ENCODE results near the gene SMAD7. TPM values are rescaled to one million over a fixed set of nuclear protein-coding genes. Genes with fewer than 3 reads are reported as not detected.

The SMAD7 gene
- total RNA-seq, 2 experiments from 2014 or later: 244 to 254 TPM

GRCh38 chr18:48961547-48961946, 10.8 kb upstream of the SMAD7 start:
- H3K27ac Mint-ChIP-seq: no peak overlapping the region
- no peak for DNase-seq
- H3K9me3 ChIP-seq (ENCODE audit: control insufficient read depth in 1 of 2, insufficient read depth in 1 of 2, low read length in 2 of 2): no peaks in the 10 kb centered on the region
- no peaks in the 10 kb centered on the region for H3K36me3 Mint-ChIP-seq (ENCODE audit: low read depth)
- ChIA-PET CTCF (interaction anchor here (0.7 kb wide), 1 partner anchor 15 kb away, joined by 3 read pairs; no protein-coding TSS in a partner anchor), POLR2A (no interaction called here)
- no peaks in the 10 kb centered on the region for H3K27me3 Mint-ChIP-seq
- no peak for TF ChIP-seq CTCF (IDR thresholded peaks at IDR 0.05)
- no peaks in the 10 kb centered on the region for H3K4me1 Mint-ChIP-seq (ENCODE audit: low read depth)
- no peak overlapping the region for H3K27ac ChIP-seq (ENCODE audit: low read depth in 1 of 2, low read length in 2 of 2)
- intact Hi-C loops (cut with DNase I, micrococcal nuclease): no loop called here
- no peaks in the 10 kb centered on the region for H3K36me3 ChIP-seq (ENCODE audit: insufficient read depth, low read length)
- H3K4me3 Mint-ChIP-seq: no peak overlapping the region
- ATAC-seq (ENCODE audit: poor library complexity): no peak
- no peaks in the 10 kb centered on the region for H3K27me3 ChIP-seq (ENCODE audit: control insufficient read depth in 1 of 2, insufficient read depth in 2 of 2, low read length in 2 of 2)
- no peaks in the 10 kb centered on the region for H3K9me3 Mint-ChIP-seq
- H3K4me1 ChIP-seq (ENCODE audit: insufficient read depth, low read length): peaks cover 5% of the 10 kb centered on the region
- H3K4me3 ChIP-seq (ENCODE audit: low read length): no peak overlapping the region

GRCh38 chr18:48959921-48960920, 9.5 kb upstream of the SMAD7 start:
- ChIA-PET CTCF (no interaction called here), POLR2A (no interaction called here)
- no peak overlapping the region for H3K4me3 Mint-ChIP-seq
- no peak for TF ChIP-seq CTCF (IDR thresholded peaks at IDR 0.05)
- ATAC-seq (ENCODE audit: poor library complexity) (no peak), DNase-seq (no peak)
- H3K27ac Mint-ChIP-seq: no peak overlapping the region
- H3K36me3 ChIP-seq (ENCODE audit: insufficient read depth, low read length): no peaks in the 10 kb centered on the region
- H3K4me1 Mint-ChIP-seq (ENCODE audit: low read depth): peaks cover 13% of the 10 kb centered on the region
- no peaks in the 10 kb centered on the region for H3K9me3 Mint-ChIP-seq
- no peaks in the 10 kb centered on the region for H3K9me3 ChIP-seq (ENCODE audit: control insufficient read depth in 1 of 2, insufficient read depth in 1 of 2, low read length in 2 of 2)
- peaks cover 16% of the 10 kb centered on the region for H3K4me1 ChIP-seq (ENCODE audit: insufficient read depth, low read length)
- no peak overlapping the region for H3K27ac ChIP-seq (ENCODE audit: low read depth in 1 of 2, low read length in 2 of 2)
- intact Hi-C loops (cut with DNase I, micrococcal nuclease): no loop called here
- H3K27me3 ChIP-seq (ENCODE audit: control insufficient read depth in 1 of 2, insufficient read depth in 2 of 2, low read length in 2 of 2): no peaks in the 10 kb centered on the region
- no peaks in the 10 kb centered on the region for H3K27me3 Mint-ChIP-seq
- H3K4me3 ChIP-seq (ENCODE audit: low read length): no peak overlapping the region
- no peaks in the 10 kb centered on the region for H3K36me3 Mint-ChIP-seq (ENCODE audit: low read depth)

GRCh38 chr18:48959551-48959920, 8.8 kb upstream of the SMAD7 start:
- Mint-ChIP-seq H3K4me1 (ENCODE audit: low read depth) (peaks cover 17% of the 10 kb centered on the region), H3K27ac (no peak overlapping the region), H3K27me3 (no peaks in the 10 kb centered on the region), H3K36me3 (ENCODE audit: low read depth) (no peaks in the 10 kb centered on the region), H3K4me3 (no peak overlapping the region), H3K9me3 (no peaks in the 10 kb centered on the region)
- Histone ChIP-seq H3K4me3 (ENCODE audit: low read length) (no peak overlapping the region), H3K27me3 (ENCODE audit: control insufficient read depth in 1 of 2, insufficient read depth in 2 of 2, low read length in 2 of 2) (no peaks in the 10 kb centered on the region), H3K27ac (ENCODE audit: low read depth in 1 of 2, low read length in 2 of 2) (no peak overlapping the region), H3K4me1 (ENCODE audit: insufficient read depth, low read length) (peaks cover 23% of the 10 kb centered on the region), H3K9me3 (ENCODE audit: control insufficient read depth in 1 of 2, insufficient read depth in 1 of 2, low read length in 2 of 2) (no peaks in the 10 kb centered on the region), H3K36me3 (ENCODE audit: insufficient read depth, low read length) (no peaks in the 10 kb centered on the region)
- CTCF ChIA-PET: no interaction called here
- DNase-seq (no peak), ATAC-seq (ENCODE audit: poor library complexity) (no peak)
- no peak for TF ChIP-seq CTCF (IDR thresholded peaks at IDR 0.05)
- intact Hi-C loops (cut with DNase I, micrococcal nuclease): no loop called here
- POLR2A ChIA-PET: no interaction called here
